Measurements from ENCODE around the gene RABGAP1. TPM values are rescaled to one million over a fixed set of nuclear protein-coding genes. Genes with fewer than 3 reads are reported as not detected.

RABGAP1 gene
- total and polyA plus RNA-seq, 2 experiments from 2014 or later = 8.0 to 16.0 TPM

- DNase-seq = no peak
- Histone ChIP-seq H3K9me3 (ENCODE audit: low read depth) (no peaks in the 10 kb centered on the region), H3F3A (ENCODE audit: insufficient read depth) (peaks cover 14% of the 10 kb centered on the region; the same call in 1 of the 2 replicates), H3K9ac (no peak overlapping the region), H2AFZ (no peak overlapping the region), H4K20me1 (ENCODE audit: insufficient read depth) (peaks cover 4% of the 10 kb centered on the region; the same call in 1 of the 2 replicates), H3K27ac (no peak overlapping the region), H3K4me3 (no peak overlapping the region), H3K9me2 (ENCODE audit: insufficient read depth) (no peaks in the 10 kb centered on the region), H3K36me3 (ENCODE audit: low read depth) (no peaks in the 10 kb centered on the region), H3K4me1 (ENCODE audit: insufficient read depth) (peaks cover 15% of the 10 kb centered on the region), H3K4me2 (ENCODE audit: unreplicated experiment) (no peak overlapping the region), H3K79me2 (ENCODE audit: insufficient read depth) (peaks cover 99% of the 10 kb centered on the region), H3K27me3 (replicated peaks; ENCODE audit: insufficient read depth) (no peaks in the 10 kb centered on the region)
- WGBS, 2 experiments (ENCODE audit: low coverage in 1 of 2, low lambda C conversion rate in 2 of 2, missing lambda C conversion rate in 2 of 2) = 100% methylated on average over 1 of the region's 1 CpG
- TF ChIP-seq EZH2 (IDR thresholded peaks at IDR 0.05; ENCODE audit: insufficient read depth, poor library complexity, severe bottlenecking) = no peak
- TF ChIP-seq EZH2phosphoT487 (IDR thresholded peaks at IDR 0.05; ENCODE audit: insufficient read depth, low read depth) = no peak
- in situ Hi-C loops (cut with MboI) = no loop called here
Observed at GRCh38 chr9:122951056-122951455, 10.2 kb downstream of the RABGAP1 start.

- Histone ChIP-seq H3F3A (ENCODE audit: insufficient read depth) (peaks cover 14% of the 10 kb centered on the region; the same call in 1 of the 2 replicates), H3K27me3 (replicated peaks; ENCODE audit: insufficient read depth) (no peaks in the 10 kb centered on the region), H2AFZ (no peak overlapping the region), H3K9me3 (ENCODE audit: low read depth) (no peaks in the 10 kb centered on the region), H3K4me2 (ENCODE audit: unreplicated experiment) (peak overlapping the region; percentile 45), H4K20me1 (ENCODE audit: insufficient read depth) (no peaks in the 10 kb centered on the region; the same call in 1 of the 2 replicates), H3K36me3 (ENCODE audit: low read depth) (no peaks in the 10 kb centered on the region), H3K9ac (no peak overlapping the region), H3K27ac (peak overlapping the region; percentile 20), H3K4me1 (ENCODE audit: insufficient read depth) (peaks cover 13% of the 10 kb centered on the region), H3K9me2 (ENCODE audit: insufficient read depth) (no peaks in the 10 kb centered on the region), H3K4me3 (no peak overlapping the region), H3K79me2 (ENCODE audit: insufficient read depth) (peaks cover 83% of the 10 kb centered on the region)
- peak; percentile 50 for DNase-seq
- no peak for TF ChIP-seq EZH2phosphoT487 (IDR thresholded peaks at IDR 0.05; ENCODE audit: insufficient read depth, low read depth)
- no peak for TF ChIP-seq EZH2 (IDR thresholded peaks at IDR 0.05; ENCODE audit: insufficient read depth, poor library complexity, severe bottlenecking)
- in situ Hi-C loops (cut with MboI) = no loop called here
Observed at GRCh38 chr9:122954253-122954691, 13.5 kb downstream of the RABGAP1 start.

GRCh38 chr9:122955961-122956360 lies 15.1 kb downstream of the RABGAP1 start:
- H3K4me2 ChIP-seq (ENCODE audit: unreplicated experiment) = no peak overlapping the region
- no peak for DNase-seq
- H3K36me3 ChIP-seq (ENCODE audit: low read depth) = peaks cover 3% of the 10 kb centered on the region; the same call in 1 of the 2 replicates
- in situ Hi-C loops (cut with MboI) = no loop called here
- no peaks in the 10 kb centered on the region for H3K9me3 ChIP-seq (ENCODE audit: low read depth)
- peaks cover 14% of the 10 kb centered on the region; the same call in 1 of the 2 replicates for H3F3A ChIP-seq (ENCODE audit: insufficient read depth)
- no peaks in the 10 kb centered on the region for H3K27me3 ChIP-seq (replicated peaks; ENCODE audit: insufficient read depth)
- TF ChIP-seq EZH2 (IDR thresholded peaks at IDR 0.05; ENCODE audit: insufficient read depth, poor library complexity, severe bottlenecking) (no peak), EZH2phosphoT487 (IDR thresholded peaks at IDR 0.05; ENCODE audit: insufficient read depth, low read depth) (no peak)
- H3K4me1 ChIP-seq (ENCODE audit: insufficient read depth) = peaks cover 16% of the 10 kb centered on the region
- H3K9me2 ChIP-seq (ENCODE audit: insufficient read depth) = no peaks in the 10 kb centered on the region
- peaks cover 66% of the 10 kb centered on the region for H3K79me2 ChIP-seq (ENCODE audit: insufficient read depth)
- no peak overlapping the region for H3K9ac ChIP-seq
- H4K20me1 ChIP-seq (ENCODE audit: insufficient read depth) = no peaks in the 10 kb centered on the region; the same call in 1 of the 2 replicates
- H2AFZ ChIP-seq = no peak overlapping the region
- no peak overlapping the region for H3K27ac ChIP-seq
- H3K4me3 ChIP-seq = no peak overlapping the region

- in situ Hi-C loops (cut with MboI) = no loop called here
- Histone ChIP-seq H3K9me2 (ENCODE audit: insufficient read depth) (no peaks in the 10 kb centered on the region), H3K79me2 (ENCODE audit: insufficient read depth) (peaks cover 15% of the 10 kb centered on the region), H3K27me3 (replicated peaks; ENCODE audit: insufficient read depth) (no peaks in the 10 kb centered on the region), H2AFZ (no peak overlapping the region), H3K9ac (no peak overlapping the region), H3K27ac (no peak overlapping the region), H3F3A (ENCODE audit: insufficient read depth) (no peaks in the 10 kb centered on the region), H3K36me3 (ENCODE audit: low read depth) (peaks cover 6% of the 10 kb centered on the region; the same call in 1 of the 2 replicates), H3K4me2 (ENCODE audit: unreplicated experiment) (no peak overlapping the region), H3K4me3 (no peak overlapping the region), H3K4me1 (ENCODE audit: insufficient read depth) (0 out of 2 replicates have a peak, but pooled peaks cover 4% of the 10 kb centered on the region), H4K20me1 (ENCODE audit: insufficient read depth) (no peaks in the 10 kb centered on the region), H3K9me3 (ENCODE audit: low read depth) (no peaks in the 10 kb centered on the region)
- 94 to 96% methylated on average over 1 of the region's 1 CpG for WGBS, 2 experiments (ENCODE audit: low coverage in 1 of 2, low lambda C conversion rate in 2 of 2, missing lambda C conversion rate in 2 of 2)
- TF ChIP-seq EZH2 (IDR thresholded peaks at IDR 0.05; ENCODE audit: insufficient read depth, poor library complexity, severe bottlenecking) = no peak
- no peak for TF ChIP-seq EZH2phosphoT487 (IDR thresholded peaks at IDR 0.05; ENCODE audit: insufficient read depth, low read depth)
- no peak for DNase-seq
Observed at GRCh38 chr9:122961139-122961538, 20.3 kb downstream of the RABGAP1 start.

- Histone ChIP-seq H3K4me1 (ENCODE audit: insufficient read depth) (no peaks in the 10 kb centered on the region), H3K27ac (no peak overlapping the region), H4K20me1 (ENCODE audit: insufficient read depth) (no peaks in the 10 kb centered on the region), H3K79me2 (ENCODE audit: insufficient read depth) (peaks cover 10% of the 10 kb centered on the region), H3K4me2 (ENCODE audit: unreplicated experiment) (no peak overlapping the region), H3K9me3 (ENCODE audit: low read depth) (no peaks in the 10 kb centered on the region), H3K9ac (no peak overlapping the region), H3K4me3 (no peak overlapping the region), H3F3A (ENCODE audit: insufficient read depth) (peaks cover 22% of the 10 kb centered on the region), H2AFZ (no peak overlapping the region), H3K27me3 (replicated peaks; ENCODE audit: insufficient read depth) (no peaks in the 10 kb centered on the region), H3K9me2 (ENCODE audit: insufficient read depth) (no peaks in the 10 kb centered on the region), H3K36me3 (ENCODE audit: low read depth) (0 out of 2 replicates have a peak, but pooled peaks cover 10% of the 10 kb centered on the region)
- in situ Hi-C loops (cut with MboI) = no loop called here
- no peak for DNase-seq
- no peak for TF ChIP-seq EZH2phosphoT487 (IDR thresholded peaks at IDR 0.05; ENCODE audit: insufficient read depth, low read depth)
- no peak for TF ChIP-seq EZH2 (IDR thresholded peaks at IDR 0.05; ENCODE audit: insufficient read depth, poor library complexity, severe bottlenecking)
- WGBS, 2 experiments (ENCODE audit: low coverage in 1 of 2, low lambda C conversion rate in 2 of 2, missing lambda C conversion rate in 2 of 2) = 93 to 95% methylated on average over 2 of the region's 2 CpGs
Observed at GRCh38 chr9:122975196-122975595, 34.4 kb downstream of the RABGAP1 start.
